WI38 (cell line): ENCODE data around the gene DDX47.
"Not testable (repeated sequence)": the region's sequence is repeated elsewhere in the genome, so short reads cannot be mapped to it uniquely, and the experiment has no call there.

Experiments
- H3K4me3 ChIP-seq: 2 replicates; pipeline ENCODE4 v1.5.1; 2011; ENCODE audit warnings: low read depth, mild to moderate bottlenecking, control low read depth, low read length
- TF ChIP-seq, protein P1 (sequence below): IDR thresholded peaks from 2 replicates; pipeline ENCODE4 v1.5.1; 2012; ENCODE audit warnings: low read depth, mild to moderate bottlenecking, control low read depth, low read length

DDX47 gene

DNA sequence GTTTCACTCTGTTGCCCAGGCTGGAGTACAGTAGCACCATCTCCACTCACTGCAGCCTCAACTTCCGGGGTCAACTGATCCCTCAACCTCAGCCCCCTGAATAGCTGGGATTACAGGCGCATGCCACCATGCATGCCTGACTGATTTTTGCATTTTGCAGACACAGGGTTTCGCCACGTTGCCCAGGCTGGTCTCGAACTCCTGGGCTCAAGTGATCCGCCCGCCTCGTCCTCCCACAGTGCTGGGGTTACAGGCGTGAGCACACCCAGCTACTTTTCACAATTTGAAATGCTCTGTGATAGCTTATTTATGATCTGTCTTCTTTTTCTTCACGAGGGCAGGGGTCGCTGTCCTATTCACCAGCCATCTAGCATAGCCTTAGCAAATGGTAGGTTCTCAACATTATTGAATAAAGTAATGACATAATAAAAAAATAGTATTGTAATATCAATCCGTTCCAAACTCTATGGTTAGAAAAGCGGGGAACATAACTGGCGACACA is 477 bp upstream of the DDX47 start:
- TF ChIP-seq, protein P1, sequence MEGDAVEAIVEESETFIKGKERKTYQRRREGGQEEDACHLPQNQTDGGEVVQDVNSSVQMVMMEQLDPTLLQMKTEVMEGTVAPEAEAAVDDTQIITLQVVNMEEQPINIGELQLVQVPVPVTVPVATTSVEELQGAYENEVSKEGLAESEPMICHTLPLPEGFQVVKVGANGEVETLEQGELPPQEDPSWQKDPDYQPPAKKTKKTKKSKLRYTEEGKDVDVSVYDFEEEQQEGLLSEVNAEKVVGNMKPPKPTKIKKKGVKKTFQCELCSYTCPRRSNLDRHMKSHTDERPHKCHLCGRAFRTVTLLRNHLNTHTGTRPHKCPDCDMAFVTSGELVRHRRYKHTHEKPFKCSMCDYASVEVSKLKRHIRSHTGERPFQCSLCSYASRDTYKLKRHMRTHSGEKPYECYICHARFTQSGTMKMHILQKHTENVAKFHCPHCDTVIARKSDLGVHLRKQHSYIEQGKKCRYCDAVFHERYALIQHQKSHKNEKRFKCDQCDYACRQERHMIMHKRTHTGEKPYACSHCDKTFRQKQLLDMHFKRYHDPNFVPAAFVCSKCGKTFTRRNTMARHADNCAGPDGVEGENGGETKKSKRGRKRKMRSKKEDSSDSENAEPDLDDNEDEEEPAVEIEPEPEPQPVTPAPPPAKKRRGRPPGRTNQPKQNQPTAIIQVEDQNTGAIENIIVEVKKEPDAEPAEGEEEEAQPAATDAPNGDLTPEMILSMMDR, result no peak
- no peak overlapping the region; the same call in 1 of the 2 replicates for H3K4me3 ChIP-seq

DNA sequence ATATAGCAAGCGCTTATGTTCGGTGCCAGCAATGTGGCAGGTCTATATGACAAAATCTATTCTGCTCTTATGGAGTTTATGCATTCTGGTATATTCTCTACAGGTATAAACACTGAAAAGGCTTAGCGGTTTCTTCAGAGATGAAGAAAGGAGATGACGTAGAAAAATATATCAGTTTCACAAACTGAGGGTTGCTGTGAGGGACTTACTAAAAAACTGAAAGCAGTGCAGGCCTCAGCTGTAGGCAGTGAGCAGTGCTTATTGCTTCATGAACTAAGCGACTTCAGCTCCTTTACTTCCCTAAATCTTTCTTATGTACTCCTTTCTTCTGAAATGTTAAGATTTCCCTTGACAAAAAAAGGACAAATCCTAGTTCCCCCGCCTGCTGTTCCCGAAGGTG is 4.5 kb downstream of the DDX47 start:
- TF ChIP-seq, protein P1, result no peak
- no peak overlapping the region for H3K4me3 ChIP-seq

DNA sequence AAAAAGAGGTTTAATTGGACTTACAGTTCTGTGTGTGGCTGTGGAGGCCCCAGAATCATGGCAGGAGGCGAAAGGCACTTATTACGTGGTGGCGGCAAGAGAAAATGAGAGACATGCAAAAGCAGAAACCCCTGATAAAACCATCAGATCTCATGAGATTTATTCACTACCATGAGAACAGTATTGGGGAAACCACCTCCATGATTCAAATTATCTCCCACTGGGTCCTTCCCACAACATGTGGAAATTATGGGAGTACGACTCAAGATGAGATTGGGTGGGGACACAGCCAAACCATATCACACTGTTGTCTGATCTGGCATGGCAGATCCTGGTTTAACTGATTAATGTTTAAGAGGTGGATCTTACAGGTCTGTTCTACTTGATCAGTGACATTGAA is 5.6 kb downstream of the DDX47 start:
- no peak overlapping the region for H3K4me3 ChIP-seq
- TF ChIP-seq, protein P1, result no peak

DNA sequence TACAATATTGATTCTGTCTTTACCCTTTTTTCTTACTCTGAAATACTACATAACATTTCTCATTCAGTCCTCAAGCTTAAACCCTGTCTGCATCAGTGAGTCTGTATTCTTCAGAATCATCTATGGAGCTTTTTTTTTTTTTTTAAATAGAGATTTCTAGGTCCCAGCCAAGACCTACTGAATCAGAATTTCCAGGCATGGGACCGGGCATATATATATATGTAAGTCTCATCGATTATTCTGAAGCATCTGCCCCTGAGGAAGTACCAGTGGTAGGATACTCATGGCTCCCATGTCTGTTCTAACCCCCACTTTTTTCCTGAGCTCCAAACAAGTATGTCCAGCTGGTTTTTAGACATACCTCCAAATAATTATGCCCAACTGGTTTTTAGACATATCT is 6.1 kb downstream of the DDX47 start:
- H3K4me3 ChIP-seq, result no peak overlapping the region
- TF ChIP-seq, protein P1, result no peak

DNA sequence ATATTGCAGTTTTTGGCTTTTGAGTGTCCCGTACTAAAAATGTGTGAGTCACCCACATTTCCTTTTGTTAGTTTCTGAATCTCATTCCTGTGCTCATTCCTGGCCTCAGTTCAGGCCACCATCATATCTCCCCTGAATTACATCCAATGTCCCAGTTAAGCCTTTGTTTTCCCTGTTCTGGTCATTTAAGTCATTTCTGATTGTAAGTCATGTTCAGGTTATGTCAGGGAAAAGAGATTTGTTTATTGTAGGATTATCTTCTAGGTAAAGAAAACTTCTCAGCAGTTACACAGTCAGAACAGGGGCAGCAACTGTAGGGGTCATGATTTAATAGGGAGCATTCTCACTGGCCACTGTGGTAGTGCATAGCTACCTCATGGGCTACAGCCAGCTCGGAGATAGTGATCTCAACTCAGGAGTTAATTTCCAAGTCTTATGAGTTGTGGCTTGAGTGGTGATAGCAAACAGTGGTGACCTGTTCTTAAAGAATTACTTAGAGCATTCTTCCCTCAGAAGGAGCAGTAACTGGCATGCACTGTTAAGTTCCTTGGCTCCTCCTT is 6.7 kb downstream of the DDX47 start:
- TF ChIP-seq, protein P1, result no peak
- no peak overlapping the region for H3K4me3 ChIP-seq

DNA sequence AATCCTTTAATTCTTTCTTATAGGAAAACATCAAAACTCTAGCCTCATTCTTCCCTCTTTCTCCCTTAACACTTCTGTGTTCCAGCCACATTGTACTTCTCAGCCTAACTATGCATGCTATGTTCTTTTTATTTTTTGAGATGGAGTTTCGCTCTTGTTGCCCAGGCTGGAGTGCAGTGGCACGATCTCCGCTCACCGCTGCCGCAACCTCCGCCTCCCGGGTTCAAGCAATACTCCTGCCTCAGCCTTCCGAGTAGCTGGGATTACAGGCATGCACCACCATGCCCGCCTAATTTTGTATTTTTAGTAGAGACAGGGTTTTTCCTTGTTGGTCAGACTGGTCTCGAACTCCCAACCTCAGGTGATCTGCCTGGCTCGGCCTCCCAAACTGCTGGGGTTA is 7.2 kb downstream of the DDX47 start:
- H3K4me3 ChIP-seq, result not testable (repeated sequence)

DNA sequence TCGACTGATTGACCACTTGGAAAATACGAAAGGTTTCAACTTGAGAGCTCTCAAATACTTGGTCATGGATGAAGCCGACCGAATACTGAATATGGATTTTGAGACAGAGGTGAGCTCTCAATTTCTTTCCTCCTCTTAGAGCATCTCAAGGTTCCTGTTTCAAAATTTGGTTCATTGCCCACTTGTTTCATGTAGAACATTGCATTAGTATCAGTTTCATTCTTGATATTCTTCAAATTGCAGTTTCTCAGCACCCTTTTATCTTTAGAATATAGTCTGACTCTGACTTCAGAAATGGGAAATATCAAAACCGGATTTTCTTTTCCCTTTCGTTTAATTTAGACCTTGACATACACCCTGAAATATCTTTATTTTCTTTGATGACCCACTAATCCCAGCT is 8.8 kb downstream of the DDX47 start:
- TF ChIP-seq, protein P1, result no peak
- H3K4me3 ChIP-seq, result no peak overlapping the region

DNA sequence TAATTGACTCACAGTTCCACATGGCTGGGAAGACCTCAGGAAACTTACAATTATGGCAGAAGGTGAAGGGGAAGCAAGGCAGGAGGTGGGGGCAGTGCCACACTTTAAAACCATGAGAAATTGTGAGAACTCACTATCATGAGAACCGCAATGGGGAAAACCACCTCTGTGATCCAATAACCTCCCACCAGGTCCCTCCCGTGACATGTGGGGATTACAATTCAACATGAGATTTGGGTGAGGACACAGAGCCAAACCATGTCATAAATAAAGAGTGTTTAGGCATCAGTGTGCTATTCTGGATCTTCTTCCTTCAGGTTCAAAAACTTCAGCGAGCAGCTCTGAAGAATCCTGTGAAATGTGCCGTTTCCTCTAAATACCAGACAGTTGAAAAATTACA is 9.7 kb downstream of the DDX47 start:
- H3K4me3 ChIP-seq, result no peak overlapping the region
- TF ChIP-seq, protein P1, result no peak
